ENCODE data around the gene KRT1. TPM values are rescaled to one million over a fixed set of nuclear protein-coding genes. Genes with fewer than 3 reads are reported as not detected.

The KRT1 gene
- total and polyA plus RNA-seq, 2 donors (not counting 1 experiment from before 2014, with no cell fraction given) = not detected

GRCh38 chr12:52637299-52637698 is 42.9 kb downstream of the KRT1 start:
- no peaks in the 10 kb centered on the region for H3K79me2 ChIP-seq (ENCODE audit: control insufficient read depth, insufficient read depth, low read length)
- H3K27ac ChIP-seq (ENCODE audit: low read length in 2 of 2) = no peak overlapping the region
- no peak overlapping the region for H3K4me3 Mint-ChIP-seq
- H3K9me3 Mint-ChIP-seq (ENCODE audit: insufficient read depth) = peaks cover 2% of the 10 kb centered on the region
- ATAC-seq (ENCODE audit: low read depth) (no peak), DNase-seq (no peak)
- WGBS (ENCODE audit: insufficient coverage) = 95% methylated on average over 3 of the region's 4 CpGs
- no peak overlapping the region for H3K4me2 ChIP-seq (replicated peaks; ENCODE audit: low read depth, low read length, poor library complexity, severe bottlenecking)
- H3K4me1 ChIP-seq (ENCODE audit: control insufficient read depth in 2 of 2, insufficient read depth in 2 of 2, low read length in 2 of 2) = no peaks in the 10 kb centered on the region
- ChIA-PET POLR2A (no interaction called here), CTCF (no interaction called here)
- H2AFZ ChIP-seq (ENCODE audit: insufficient read depth, low read depth, low read length, poor library complexity, severe bottlenecking) = no peak overlapping the region
- H3K4me3 ChIP-seq (ENCODE audit: control extremely low read depth in 1 of 5, extremely low read depth in 1 of 5, insufficient read depth in 1 of 5, low read depth in 2 of 5, low read length in 4 of 5) = no peak overlapping the region
- H3K27me3 ChIP-seq (replicated peaks in 1 of 4; ENCODE audit: control extremely low read depth in 1 of 4, control insufficient read depth in 3 of 4, insufficient read depth in 4 of 4, low read length in 3 of 4) = peaks cover 0 to 9% (median 1%) of the 10 kb centered on the region in 4 experiments
- intact Hi-C loops (cut with micrococcal nuclease) = no loop called here
- H4K20me1 ChIP-seq (ENCODE audit: control insufficient read depth, insufficient read depth, low read length, poor library complexity, severe bottlenecking) = no peaks in the 10 kb centered on the region
- peaks cover 18% of the 10 kb centered on the region for H3K27me3 Mint-ChIP-seq
- no peaks in the 10 kb centered on the region for H3K36me3 ChIP-seq (replicated peaks in 1 of 2; ENCODE audit: control extremely low read depth in 1 of 2, control insufficient read depth in 1 of 2, extremely low read depth in 1 of 2, insufficient read depth in 2 of 2, low read length in 1 of 2)
- H3K9me3 ChIP-seq (ENCODE audit: control extremely low read depth in 1 of 3, control insufficient read depth in 2 of 3, insufficient read depth in 1 of 3, low read length in 2 of 3) = no peaks in the 10 kb centered on the region
- no peak overlapping the region for H3K9ac ChIP-seq (ENCODE audit: low read length)
- H3K27ac Mint-ChIP-seq = no peak overlapping the region
- no peaks in the 10 kb centered on the region for H3K4me1 Mint-ChIP-seq
- no peak for TF ChIP-seq EZH2 (IDR thresholded peaks at IDR 0.05; ENCODE audit: borderline replicate concordance, insufficient read depth, low read depth, low read length, poor library complexity, severe bottlenecking)
- TF ChIP-seq CTCF (IDR thresholded peaks at IDR 0.05) = no peak

- H3K27ac Mint-ChIP-seq = no peak overlapping the region
- no peak for ATAC-seq (ENCODE audit: low read depth)
- intact Hi-C loops (cut with micrococcal nuclease) = no loop called here
Measured at GRCh38 chr12:52636592-52637258, 43.5 kb downstream of the KRT1 start.

More at GRCh38 chr12:52636592-52637258, 43.5 kb downstream of the KRT1 start:
- H4K20me1 ChIP-seq (ENCODE audit: control insufficient read depth, insufficient read depth, low read length, poor library complexity, severe bottlenecking) = no peaks in the 10 kb centered on the region
- no CpG with 5 or more reads among the region's 5 CpGs for WGBS (ENCODE audit: insufficient coverage)
- CTCF ChIA-PET = no interaction called here
- H3K4me2 ChIP-seq (replicated peaks; ENCODE audit: low read depth, low read length, poor library complexity, severe bottlenecking) = no peak overlapping the region
- Mint-ChIP-seq H3K4me3 (no peak overlapping the region), H3K9me3 (ENCODE audit: insufficient read depth) (peaks cover 2% of the 10 kb centered on the region), H3K27me3 (peaks cover 14% of the 10 kb centered on the region), H3K4me1 (no peaks in the 10 kb centered on the region)
- H3K4me3 ChIP-seq (ENCODE audit: control extremely low read depth in 1 of 5, extremely low read depth in 1 of 5, insufficient read depth in 1 of 5, low read depth in 2 of 5, low read length in 4 of 5) = no peak overlapping the region
- POLR2A ChIA-PET = no interaction called here
- no peak for DNase-seq
- TF ChIP-seq EZH2 (IDR thresholded peaks at IDR 0.05; ENCODE audit: borderline replicate concordance, insufficient read depth, low read depth, low read length, poor library complexity, severe bottlenecking) = no peak
- no peak for TF ChIP-seq CTCF (IDR thresholded peaks at IDR 0.05)
- H3K36me3 ChIP-seq (replicated peaks in 1 of 2; ENCODE audit: control extremely low read depth in 1 of 2, control insufficient read depth in 1 of 2, extremely low read depth in 1 of 2, insufficient read depth in 2 of 2, low read length in 1 of 2) = no peaks in the 10 kb centered on the region
- no peak overlapping the region for H3K9ac ChIP-seq (ENCODE audit: low read length)
- H3K9me3 ChIP-seq (ENCODE audit: control extremely low read depth in 1 of 3, control insufficient read depth in 2 of 3, insufficient read depth in 1 of 3, low read length in 2 of 3) = no peaks in the 10 kb centered on the region
- no peaks in the 10 kb centered on the region for H3K4me1 ChIP-seq (ENCODE audit: control insufficient read depth in 2 of 2, insufficient read depth in 2 of 2, low read length in 2 of 2)
- H3K79me2 ChIP-seq (ENCODE audit: control insufficient read depth, insufficient read depth, low read length) = no peaks in the 10 kb centered on the region
- H2AFZ ChIP-seq (ENCODE audit: insufficient read depth, low read depth, low read length, poor library complexity, severe bottlenecking) = no peak overlapping the region
- no peak overlapping the region for H3K27ac ChIP-seq (ENCODE audit: low read length in 2 of 2)
- peaks cover 0 to 7% (median 1%) of the 10 kb centered on the region in 4 experiments for H3K27me3 ChIP-seq (replicated peaks in 1 of 4; ENCODE audit: control extremely low read depth in 1 of 4, control insufficient read depth in 3 of 4, insufficient read depth in 4 of 4, low read length in 3 of 4)
